ENCODE results near the gene LEUTX.

LEUTX gene

DNA sequence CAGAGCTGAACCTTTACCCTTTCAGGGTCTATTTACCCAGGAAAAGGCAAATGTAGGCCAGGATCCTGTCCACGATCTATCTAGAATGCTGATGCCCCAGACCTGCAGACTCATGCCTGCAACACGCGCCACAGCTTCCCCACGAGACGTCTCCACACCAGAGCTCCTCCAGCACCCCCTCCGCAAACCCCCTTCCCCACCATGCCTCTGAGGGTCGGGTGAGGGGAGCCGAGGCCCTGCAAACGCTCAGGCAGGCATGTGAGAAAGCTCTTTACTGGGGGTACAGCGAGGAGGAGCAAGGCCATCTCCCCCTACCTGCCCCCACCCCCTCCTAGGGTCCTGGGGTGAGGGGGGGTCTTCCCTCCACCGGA is 46.4 kb downstream of the LEUTX start:
- DNase-seq, result no peak

GRCh38 chr19:39825531-39826076 is 47.0 kb downstream of the LEUTX start:
- no peak for DNase-seq

DNA sequence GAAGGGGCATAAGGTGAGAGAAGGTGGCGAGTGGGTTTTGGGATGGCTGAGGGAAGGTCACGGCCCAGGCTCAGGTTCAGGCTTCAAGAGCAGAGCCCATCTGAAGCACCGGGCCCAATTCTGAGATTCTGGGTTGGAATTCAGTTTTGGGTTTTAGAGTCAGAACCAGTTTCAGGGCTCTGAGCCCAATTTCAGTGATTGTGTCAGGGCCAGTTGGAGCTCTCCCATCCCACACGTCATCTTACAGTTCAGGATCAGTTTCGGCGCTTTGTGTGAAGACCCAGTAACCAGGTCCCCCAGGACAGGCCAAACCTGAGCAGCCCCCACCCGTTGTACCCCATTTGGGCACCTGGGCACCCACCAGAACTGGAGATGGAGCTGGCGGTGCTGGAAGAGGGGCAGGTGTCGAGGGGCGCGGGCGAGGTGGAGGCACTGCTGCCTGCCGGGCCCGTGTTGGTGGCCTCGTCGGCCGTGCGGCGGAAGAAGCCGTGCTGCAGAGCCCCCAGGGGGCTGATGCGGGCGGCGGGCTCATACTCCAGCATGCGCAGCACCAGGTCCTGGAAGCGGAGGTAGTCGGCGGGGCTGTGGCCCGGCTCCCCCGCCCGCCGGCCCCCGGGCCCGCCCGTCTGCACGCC is 47.8 kb downstream of the LEUTX start:
- DNase-seq, result no peak

DNA sequence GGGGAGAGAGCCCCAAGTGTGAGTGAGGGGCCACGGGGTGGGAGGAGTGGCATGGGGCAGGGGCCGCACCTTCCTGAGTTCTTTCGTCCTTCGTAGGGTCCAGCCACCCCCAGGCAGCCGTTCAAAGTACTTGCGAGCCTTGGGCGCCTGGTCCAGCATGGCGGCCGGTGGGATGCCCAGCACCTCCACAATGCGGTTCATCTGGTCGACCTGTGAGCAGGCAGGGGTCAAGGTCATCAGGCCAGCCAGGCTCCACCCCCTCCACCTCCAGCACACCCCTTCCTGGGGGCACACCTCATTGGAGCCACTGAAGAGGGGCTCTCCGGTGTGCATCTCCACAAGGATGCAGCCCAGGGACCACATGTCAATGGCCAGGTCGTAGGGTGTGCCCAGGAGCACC is 48.6 kb downstream of the LEUTX start:
- no peak for DNase-seq

GRCh38 chr19:39828015-39828653 is 49.5 kb downstream of the LEUTX start:
- no peak for DNase-seq

GRCh38 chr19:39828654-39829032 is 50.0 kb downstream of the LEUTX start:
- DNase-seq, result no peak

DNA sequence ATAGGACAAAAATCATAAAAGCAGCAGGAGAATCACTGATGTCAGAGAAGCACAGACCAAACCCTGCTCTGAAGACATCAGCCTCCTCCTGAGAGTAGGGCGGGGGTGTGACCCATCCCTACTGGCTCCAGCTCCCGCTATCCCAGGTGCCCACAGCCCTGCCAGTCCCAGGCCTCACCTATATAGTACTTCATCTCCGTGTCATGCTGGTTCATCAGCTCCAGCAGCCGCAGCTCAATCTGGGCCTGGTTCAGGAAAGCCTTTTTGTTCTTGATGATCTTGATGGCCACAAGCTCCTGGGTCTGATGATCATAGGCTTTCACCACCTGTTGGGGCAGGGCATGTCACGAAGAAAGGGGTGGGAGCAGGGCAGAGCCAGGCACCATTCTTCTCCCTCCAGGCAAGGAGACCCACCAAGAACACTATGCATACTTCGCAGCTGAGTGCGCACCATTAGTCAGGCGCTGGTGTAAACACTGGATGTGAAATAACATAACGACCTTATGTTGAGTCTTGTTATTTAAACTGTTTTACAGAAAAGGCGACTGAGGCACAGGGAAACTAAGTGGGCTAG is 51.1 kb downstream of the LEUTX start:
- no peak for DNase-seq

DNA sequence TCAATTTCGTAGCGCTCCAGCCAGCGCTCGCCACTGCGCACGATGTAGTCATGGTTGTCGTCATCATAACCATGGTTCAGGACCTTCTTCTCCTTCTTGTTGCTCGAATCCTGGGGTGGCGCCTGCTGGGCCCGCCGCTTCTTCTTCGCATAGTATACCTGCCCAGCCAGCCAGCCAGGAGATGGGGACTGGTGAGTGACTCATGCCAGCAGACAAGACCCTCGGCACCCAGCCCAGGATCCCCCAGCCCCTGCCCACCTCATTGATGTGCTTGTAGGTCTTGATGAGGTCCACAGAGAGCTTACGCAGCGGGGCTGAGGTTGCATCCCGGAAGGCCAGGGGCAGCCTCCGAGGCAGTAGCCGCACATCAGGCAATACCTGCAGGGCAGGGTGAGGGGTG is 51.8 kb downstream of the LEUTX start:
- no peak for DNase-seq

- DNase-seq, result no peak
Observed at GRCh38 chr19:39830847-39831246, 52.2 kb downstream of the LEUTX start.

DNA sequence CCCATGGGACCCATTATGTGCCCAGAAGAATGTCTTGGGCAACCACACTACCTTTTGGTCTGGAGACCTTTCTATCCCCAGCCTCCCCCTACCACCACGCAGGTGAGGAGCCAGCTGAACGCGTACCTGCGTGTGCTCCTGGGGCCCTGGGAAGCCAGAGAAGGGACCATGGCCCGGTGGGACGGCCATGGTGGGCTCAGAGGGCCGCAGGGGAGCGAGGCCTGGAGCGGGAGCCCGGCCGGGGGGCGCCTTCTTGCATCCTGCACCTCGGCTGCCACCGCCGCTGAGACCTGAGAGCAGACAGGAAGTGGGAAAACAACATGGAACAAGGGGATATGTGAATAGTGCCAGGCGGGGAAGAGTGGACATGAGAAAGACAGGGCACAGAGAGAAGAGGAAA is 53.0 kb downstream of the LEUTX start:
- DNase-seq, result no peak

DNA sequence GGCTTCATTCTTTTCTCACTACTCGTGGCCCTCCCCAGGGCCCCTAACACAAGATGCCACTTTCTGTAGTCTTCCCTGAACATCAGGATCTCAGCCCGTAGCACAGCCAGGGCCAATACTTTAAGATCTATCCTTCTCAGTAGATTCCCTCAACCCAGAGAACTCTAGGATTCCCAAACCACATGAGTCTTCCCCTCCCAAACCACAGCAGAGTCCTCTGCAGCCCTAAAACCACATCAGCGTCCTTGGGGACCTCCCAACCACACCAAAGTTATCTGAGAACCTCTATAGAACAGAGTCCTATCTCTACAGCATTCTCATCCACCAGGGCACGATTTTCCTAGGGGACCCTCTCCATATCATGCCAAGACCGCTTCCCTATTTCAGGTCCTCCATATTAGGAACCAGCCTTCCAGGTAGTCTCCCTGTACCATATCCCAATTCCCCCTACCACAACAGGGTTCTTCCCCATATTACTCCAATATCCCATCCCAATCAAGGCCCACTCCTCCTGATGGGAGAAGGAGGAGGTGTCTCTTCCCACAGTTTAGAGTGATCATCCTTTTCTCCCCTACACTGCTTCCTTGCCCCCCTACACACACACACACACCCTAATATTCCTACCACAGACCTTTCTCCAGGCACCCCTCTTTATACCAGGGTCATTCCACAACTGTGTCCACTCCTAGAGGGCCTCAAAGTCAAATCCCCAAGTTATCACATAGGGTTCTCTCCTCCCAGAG is 53.9 kb downstream of the LEUTX start:
- no peak for DNase-seq

- no peak for DNase-seq
Observed at GRCh38 chr19:39833160-39833463, 54.5 kb downstream of the LEUTX start.

- peak; percentile 97 for DNase-seq
Observed at GRCh38 chr19:39833464-39834286, 55.0 kb downstream of the LEUTX start, which contains the start of gene DYRK1B. Gene DYRK1B (minus strand): TSS chr19:39834162. CDS start chr19:39831867, 2,295 bp downstream.

DNA sequence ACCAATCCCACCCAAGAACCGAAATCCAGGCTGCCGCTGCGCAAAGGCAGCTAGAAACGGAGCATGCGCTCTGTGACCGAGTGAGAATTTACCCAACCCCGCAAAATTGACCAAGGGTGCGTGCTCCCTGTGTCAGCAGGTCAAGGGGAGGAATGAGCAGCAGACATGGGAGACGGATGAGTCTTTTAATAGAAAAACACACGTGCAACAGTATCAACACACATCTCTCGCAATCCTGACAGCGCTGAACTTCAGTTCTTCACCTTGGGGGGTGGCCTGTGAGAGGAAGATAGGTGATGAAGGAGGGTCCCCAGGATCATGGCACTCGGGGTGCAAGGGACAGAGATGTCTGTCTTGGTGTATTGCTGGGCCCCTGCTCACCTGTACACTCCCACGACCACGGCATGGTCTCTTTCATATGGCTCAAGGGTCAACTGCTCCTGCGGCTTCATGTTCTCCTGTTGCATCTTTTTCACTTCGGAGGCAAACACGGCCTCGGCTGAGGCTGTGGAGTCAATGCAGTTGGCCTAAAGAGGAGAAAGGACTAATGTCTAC is 55.7 kb downstream of the LEUTX start:
- no peak for DNase-seq
